Cardiac muscle cell (in vitro differentiated cells and primary cell): ENCODE measurements around the gene ZNF608. TPM values are rescaled to one million over a fixed set of nuclear protein-coding genes. Genes with fewer than 3 reads are reported as not detected.

Experiments used
- DNase-seq, 2 donors: peaks; one replicate each; pipeline versions ENCODE4 v3.0.0 to v3.0.0-alpha.2; 2010 to 2017; ENCODE audit warnings: low read depth in 1 of 2, low spot score in 1 of 2
- H3K27ac ChIP-seq: fragments of 200-600 bp; sonication (generic); 2 replicates; pipeline ENCODE4 v1.5.1; 2016
- H3K27me3 ChIP-seq: fragments of 200-600 bp; sonication (generic); 2 replicates; pipeline ENCODE4 v1.6.0; 2016; ENCODE audit warnings: control low read depth
- H3K36me3 ChIP-seq: fragments of 200-600 bp; sonication (generic); 2 replicates; pipeline ENCODE4 v1.5.1; 2016; ENCODE audit warnings: control low read depth
- H3K4me1 ChIP-seq: fragments of 200-600 bp; sonication (generic); 2 replicates; pipeline ENCODE4 v1.8.1; 2017; ENCODE audit warnings: low read depth, mild to moderate bottlenecking, mixed run types
- H3K4me3 ChIP-seq: fragments of 200-600 bp; sonication (generic); 2 replicates; pipeline ENCODE4 v1.5.1; 2016; ENCODE audit warnings: mild to moderate bottlenecking
- H3K9me3 ChIP-seq: fragments of 200-600 bp; sonication (generic); 2 replicates; pipeline ENCODE4 v1.5.1; 2017; ENCODE audit warnings: low read depth, mild to moderate bottlenecking, control low read depth
- CTCF ChIP-seq: IDR thresholded peaks from 2 replicates; pipeline ENCODE4 v1.5.1; 2012; ENCODE audit warnings: low read depth, mild to moderate bottlenecking, low read length
- polyA plus RNA-seq: library from polyadenylated mRNA; unstranded; fragments of >200 nt; fragmentation: Nextera tagmentation; extraction: Ambion mirVana; gene quantifications from 2 replicates; pipeline ENCODE4 v1.2.1, GENCODE V29; 2016
- total RNA-seq: library from RNA; depleted of rRNA; stranded (reverse); fragments of >200 nt; gene quantifications from 2 replicates; pipeline ENCODE4 v1.2.3, GENCODE V29; 2016

ZNF608 gene
- total RNA-seq (75.0 and 115 TPM in 2 replicates), polyA plus RNA-seq (39.9 and 61.3 TPM in 2 replicates)

- Histone ChIP-seq H3K4me1 (peaks cover 25% of the 10 kb centered on the region), H3K27ac (peak within 1 kb of the TSS; percentile 98), H3K27me3 (no peaks in the 10 kb centered on the region), H3K36me3 (no peaks in the 10 kb centered on the region), H3K4me3 (peak within 1 kb of the TSS; percentile 97), H3K9me3 (no peaks in the 10 kb centered on the region)
- TF ChIP-seq CTCF = no peak
- DNase-seq = peak; percentile 56 to 92
These were observed at the start of gene ZNF608 for GRCh38 chr5:124745928-124746915. TSS of gene ZNF608 (minus strand) at chr5:124746639. CDS start at chr5:124744989, 1,650 bp downstream.

GRCh38 chr5:124795829-124796228, 49.4 kb upstream of the ZNF608 start:
- Histone ChIP-seq H3K36me3 (no peaks in the 10 kb centered on the region), H3K9me3 (no peaks in the 10 kb centered on the region), H3K4me1 (peaks cover 12% of the 10 kb centered on the region), H3K4me3 (no peak overlapping the region), H3K27ac (no peak overlapping the region), H3K27me3 (no peaks in the 10 kb centered on the region)
- TF ChIP-seq CTCF = no peak
- DNase-seq = no peak

GRCh38 chr5:124790895-124791732, 44.7 kb upstream of the ZNF608 start:
- no peaks in the 10 kb centered on the region for H3K9me3 ChIP-seq
- no peak overlapping the region for H3K27ac ChIP-seq
- TF ChIP-seq CTCF = no peak
- DNase-seq = peak in 1 of 2 donors; percentile 40
- H3K4me3 ChIP-seq = no peak overlapping the region
- peaks cover 12% of the 10 kb centered on the region for H3K4me1 ChIP-seq
- H3K27me3 ChIP-seq = no peaks in the 10 kb centered on the region
- no peaks in the 10 kb centered on the region for H3K36me3 ChIP-seq

- Histone ChIP-seq H3K36me3 (no peaks in the 10 kb centered on the region), H3K9me3 (no peaks in the 10 kb centered on the region), H3K27ac (no peak overlapping the region), H3K4me1 (peaks cover 8% of the 10 kb centered on the region), H3K4me3 (no peak overlapping the region), H3K27me3 (no peaks in the 10 kb centered on the region)
- no peak for TF ChIP-seq CTCF
- peak in 1 of 2 donors; percentile 67 for DNase-seq
These were observed 44.0 kb upstream of the ZNF608 start for GRCh38 chr5:124790301-124790894.

- Histone ChIP-seq H3K4me3 (no peak overlapping the region), H3K4me1 (no peaks in the 10 kb centered on the region), H3K36me3 (no peaks in the 10 kb centered on the region), H3K27ac (no peak overlapping the region), H3K9me3 (no peaks in the 10 kb centered on the region), H3K27me3 (no peaks in the 10 kb centered on the region)
- no peak for TF ChIP-seq CTCF
- DNase-seq = no peak
These were observed 42.7 kb upstream of the ZNF608 start for GRCh38 chr5:124789104-124789605.
